Kidney glomerular epithelial cell (primary cell): ENCODE results near the gene R3HCC1L.
"Not testable (repeated sequence)": the region's sequence is repeated elsewhere in the genome, so short reads cannot be mapped to it uniquely, and the experiment has no call there.

Experiments
- DNase-seq: peaks from one replicate; lab custom pipeline; 2025; lab: John Stamatoyannopoulos, UW

Gene R3HCC1L

GRCh38 chr10:98172495-98172894 is 38.0 kb downstream of the R3HCC1L start:
- no peak for DNase-seq

DNA sequence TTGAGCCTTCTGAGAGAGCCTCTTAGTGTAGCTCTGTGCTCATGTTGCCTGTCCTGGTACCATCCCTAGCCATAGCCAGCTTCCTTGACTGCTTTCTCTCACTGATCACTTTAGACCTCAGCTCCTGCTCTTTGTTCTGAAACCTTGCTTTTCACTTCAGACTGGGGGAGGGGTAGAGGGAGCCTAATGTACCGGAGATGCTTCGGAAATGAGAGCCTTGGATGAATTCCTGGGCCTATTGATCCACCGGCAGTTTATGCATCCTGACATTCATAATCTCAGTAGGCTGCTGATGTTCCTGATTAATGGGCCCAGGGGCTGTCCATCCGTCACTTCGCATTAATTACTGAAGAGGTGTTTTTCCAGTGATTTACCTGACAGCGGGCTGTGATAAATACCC is 38.8 kb downstream of the R3HCC1L start:
- no peak for DNase-seq

DNA sequence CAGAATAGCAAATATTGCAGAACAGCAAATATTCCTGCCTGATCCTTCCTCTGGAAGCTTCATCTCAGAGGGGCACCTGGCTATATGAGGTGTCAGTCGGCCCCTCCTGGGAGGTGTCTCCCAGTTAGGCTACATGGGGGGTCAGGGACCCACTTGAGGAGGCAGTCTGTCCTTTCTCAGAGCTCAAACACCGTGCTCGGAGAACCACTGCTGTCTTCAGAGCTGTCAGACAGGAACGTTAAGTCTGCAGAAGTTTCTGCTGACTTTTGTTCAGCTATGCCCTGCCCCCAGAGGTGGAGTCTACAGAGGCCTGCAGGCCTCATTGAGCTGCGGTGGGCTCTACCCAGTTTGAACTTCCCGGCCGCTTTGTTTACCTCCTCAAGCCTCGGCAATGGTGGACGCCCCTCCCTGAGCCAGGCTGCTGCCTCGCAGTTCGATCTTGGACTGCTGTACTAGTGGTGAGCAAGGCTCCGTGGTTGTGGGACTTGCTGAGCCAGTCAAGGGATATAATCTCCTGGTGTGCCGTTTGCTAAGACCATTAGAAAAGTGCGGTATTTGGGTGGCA is 48.0 kb downstream of the R3HCC1L start:
- not testable (repeated sequence) for DNase-seq

DNA sequence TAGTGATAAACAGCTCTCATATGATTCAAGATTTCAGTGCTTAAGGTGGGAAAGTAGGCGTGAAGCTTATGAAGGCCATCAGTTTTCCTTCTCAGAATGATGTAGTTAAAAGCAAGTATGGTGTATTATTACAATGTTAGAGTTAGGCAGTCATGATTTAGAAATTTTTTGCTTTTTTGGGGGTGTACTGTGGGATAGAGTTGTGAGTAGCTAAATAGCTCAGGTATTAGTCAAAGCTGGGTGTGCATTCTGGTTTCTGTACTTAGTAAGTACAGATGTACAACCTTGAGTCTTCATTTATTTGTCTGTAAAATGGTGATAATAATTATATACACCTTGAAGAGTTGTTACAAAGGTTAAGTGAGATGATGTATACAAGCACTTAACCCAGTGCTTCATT is 52.2 kb downstream of the R3HCC1L start:
- no peak for DNase-seq

- not testable (repeated sequence) for DNase-seq
Observed at GRCh38 chr10:98190773-98191172, 56.3 kb downstream of the R3HCC1L start.

DNA sequence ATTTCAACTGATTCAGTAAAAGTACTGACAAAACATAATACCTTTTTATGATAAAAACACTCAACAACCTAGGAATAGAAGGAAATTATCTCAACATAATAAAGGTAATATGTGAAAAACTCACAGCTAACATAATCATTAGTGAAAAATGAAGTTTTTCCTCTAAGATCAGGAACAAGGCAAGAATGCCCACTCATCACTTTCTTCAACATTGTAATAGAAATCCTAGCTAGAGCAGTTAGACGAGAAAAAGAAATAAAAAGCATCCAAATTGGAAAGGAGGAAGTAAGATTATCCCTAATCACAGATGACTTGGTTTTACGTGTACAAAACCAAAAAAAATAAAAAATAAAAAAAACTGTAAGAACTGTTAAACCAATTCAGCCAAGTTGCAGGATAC is 58.6 kb downstream of the R3HCC1L start:
- no peak for DNase-seq

- DNase-seq = no peak
Observed at GRCh38 chr10:98194633-98195032, 60.2 kb downstream of the R3HCC1L start.

DNA sequence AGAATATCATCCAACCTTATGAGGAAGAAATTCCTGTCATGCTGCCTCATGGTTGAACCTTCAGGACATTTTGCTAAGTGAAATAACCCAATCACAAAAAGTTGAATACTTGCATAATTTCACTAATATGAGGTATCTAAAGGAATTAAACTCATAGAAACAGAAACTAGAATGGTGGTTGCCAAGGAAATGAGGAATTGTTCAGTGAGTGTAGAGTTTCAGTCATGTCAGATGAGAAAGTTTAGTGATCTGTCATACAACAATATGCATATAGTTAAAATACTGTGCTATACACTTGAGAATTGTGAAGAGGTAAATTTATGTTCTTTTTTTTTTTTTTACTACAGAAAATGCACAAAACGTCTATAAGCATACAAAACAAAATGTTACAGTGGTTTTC is 60.7 kb downstream of the R3HCC1L start:
- DNase-seq = no peak

DNA sequence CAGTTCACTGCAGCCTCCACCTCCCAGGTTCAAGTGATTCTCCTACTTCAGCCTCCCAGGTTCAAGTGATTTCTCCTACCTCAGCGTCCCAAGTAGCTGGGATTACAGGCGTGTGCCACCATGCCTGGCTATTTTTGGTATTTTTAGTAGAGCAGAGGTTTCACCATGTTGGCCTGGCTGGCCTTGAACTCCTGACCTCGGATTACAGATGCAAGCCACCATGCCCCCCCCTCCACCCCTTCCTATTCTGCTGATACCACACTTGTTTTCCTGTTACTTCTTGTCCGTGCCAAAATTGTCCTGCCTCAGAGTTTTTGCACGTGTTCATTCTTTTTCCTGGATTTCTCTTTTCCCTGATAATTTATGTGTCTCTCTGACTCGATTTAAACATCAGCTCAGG is 62.5 kb downstream of the R3HCC1L start:
- no peak for DNase-seq

DNA sequence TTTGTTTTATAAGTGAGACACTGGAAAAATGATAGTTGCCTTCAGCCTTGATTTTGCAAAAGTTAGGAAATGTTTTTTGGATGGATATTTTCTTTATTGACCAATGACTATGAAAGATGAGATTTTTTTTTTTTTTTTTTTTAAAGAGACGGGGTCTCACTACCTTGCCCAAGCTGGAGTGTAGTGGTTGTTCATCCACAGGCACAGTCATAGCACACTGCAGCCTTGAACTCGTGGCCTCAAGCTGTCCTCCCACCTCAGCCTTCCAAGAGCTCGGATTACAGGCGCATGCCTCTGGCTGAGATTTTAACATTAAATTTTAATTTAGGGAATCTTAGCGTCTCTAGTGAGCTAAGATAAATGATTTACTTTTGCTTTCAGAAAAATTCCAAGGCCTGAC is 67.3 kb downstream of the R3HCC1L start:
- DNase-seq = no peak

DNA sequence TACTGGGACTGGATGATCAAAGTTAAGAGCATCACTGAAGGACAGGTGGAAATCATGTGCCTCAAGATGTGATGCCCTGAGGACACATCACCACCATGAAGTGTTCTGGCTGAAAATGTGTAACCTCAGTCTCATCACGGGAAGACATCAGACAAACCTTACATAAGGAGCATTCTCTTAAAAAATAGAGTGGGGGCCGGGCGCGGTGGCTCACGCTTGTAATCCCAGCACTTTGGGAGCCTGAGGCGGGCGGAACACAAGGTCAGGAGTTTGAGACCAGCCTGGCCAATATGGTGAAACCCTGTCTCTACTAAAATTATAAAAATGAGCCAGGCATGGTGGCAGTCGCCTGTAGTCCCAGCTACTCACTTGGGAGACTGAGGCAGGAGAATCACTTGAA is 67.9 kb downstream of the R3HCC1L start:
- no peak for DNase-seq

GRCh38 chr10:98205351-98205750 is 70.9 kb downstream of the R3HCC1L start:
- DNase-seq = no peak

GRCh38 chr10:98208925-98209324 is 74.5 kb downstream of the R3HCC1L start:
- no peak for DNase-seq

DNA sequence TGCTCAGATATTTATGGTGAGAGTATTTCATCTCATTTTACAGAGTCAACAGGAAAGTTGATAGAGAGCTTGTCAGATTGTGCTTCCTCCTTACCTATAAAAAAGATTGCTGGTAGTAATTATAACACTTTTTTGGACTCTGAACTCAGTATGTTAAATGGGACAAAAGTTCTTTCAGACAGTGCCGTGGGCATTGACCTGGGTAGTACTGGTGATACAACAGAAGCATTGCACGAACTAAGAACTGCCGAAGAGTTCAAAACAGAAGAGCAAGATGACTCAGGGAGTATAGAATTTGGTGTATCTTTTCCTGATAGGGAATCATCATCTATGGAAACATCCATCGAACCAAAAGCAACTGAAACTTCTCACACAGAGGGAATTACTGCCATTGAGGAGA is 75.0 kb downstream of the R3HCC1L start:
- DNase-seq = no peak

GRCh38 chr10:98212196-98212595 is 77.7 kb downstream of the R3HCC1L start:
- DNase-seq = no peak

DNA sequence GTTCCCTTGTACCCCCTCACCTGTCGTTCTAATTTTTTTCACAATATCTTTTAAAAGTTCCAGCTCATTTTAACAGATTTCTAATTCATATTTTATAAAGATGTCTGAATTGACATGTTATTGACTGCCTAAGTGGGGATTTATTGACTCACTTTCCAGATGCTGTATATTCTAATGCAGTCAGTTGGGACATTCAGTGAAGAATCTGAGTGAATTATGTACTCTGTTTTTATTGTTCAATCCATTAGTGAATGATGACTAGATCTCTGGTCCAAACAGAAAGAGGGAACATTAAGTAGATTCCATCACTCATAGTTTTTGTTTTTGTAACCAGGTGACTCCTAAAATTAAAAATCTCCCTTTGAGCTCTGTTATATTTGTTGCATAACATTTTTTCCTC is 79.3 kb downstream of the R3HCC1L start:
- no peak for DNase-seq

DNA sequence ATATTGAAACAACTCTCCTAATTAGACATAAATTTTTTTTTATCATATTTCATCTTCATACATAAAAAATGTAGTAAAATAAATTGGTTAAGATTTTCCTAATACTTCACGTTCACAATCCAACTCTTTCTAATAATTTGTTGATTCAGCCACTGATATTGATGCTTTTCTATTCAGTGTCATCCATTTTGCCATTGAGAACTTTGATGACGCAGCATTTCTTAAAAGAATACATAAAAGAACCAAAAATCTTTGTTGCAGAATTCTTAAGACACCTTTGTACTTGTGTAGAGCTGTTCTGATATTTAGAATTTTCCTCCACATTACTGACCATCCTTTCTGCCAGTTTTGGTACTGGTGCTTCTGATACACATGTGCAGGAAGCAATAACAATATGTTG is 80.9 kb downstream of the R3HCC1L start:
- no peak for DNase-seq

DNA sequence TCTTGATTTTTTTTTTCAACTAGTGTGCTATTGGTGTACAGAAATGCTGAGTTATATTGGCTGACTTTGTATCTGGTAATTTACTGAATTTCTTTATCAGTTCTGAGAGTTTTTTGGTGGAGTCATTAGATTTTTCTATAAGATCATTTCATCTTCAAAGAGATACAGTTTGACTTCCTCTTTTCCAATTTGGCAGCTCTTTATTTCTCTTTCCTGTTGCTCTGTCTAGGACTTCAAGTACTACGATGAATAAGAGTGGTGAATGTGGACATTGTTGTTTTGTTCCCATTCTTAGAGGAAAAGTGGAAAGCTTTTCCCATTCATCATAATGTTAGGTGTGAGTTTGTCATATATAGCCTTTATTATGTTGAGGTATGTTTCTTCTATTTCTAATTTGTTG is 83.3 kb downstream of the R3HCC1L start:
- DNase-seq = no peak

- DNase-seq = no peak
Observed at GRCh38 chr10:98223874-98224273, 89.4 kb downstream of the R3HCC1L start.

DNA sequence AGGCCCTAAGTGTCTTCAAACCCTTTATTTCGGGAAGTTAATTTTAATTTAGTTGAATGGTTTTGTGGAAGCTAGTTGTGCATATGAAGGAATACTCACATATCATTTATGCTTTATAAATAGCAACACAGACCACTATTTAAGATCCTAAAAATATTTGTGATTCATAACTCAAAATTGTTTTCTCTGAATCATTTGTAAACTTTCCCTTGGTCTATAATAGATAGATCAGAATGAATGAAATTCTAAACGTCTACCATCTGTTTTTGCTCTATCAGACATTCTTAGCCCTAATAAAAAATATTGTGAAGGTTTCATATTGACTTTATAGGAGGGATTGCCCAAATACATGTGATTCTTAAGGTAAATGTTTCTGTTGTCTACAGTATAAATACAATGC is 90.1 kb downstream of the R3HCC1L start:
- DNase-seq = no peak

- DNase-seq = no peak
Observed at GRCh38 chr10:98224996-98225395, 90.5 kb downstream of the R3HCC1L start.

- DNase-seq = no peak
Observed at GRCh38 chr10:98226508-98227144, 92.2 kb downstream of the R3HCC1L start.

GRCh38 chr10:98227713-98228112 is 93.3 kb downstream of the R3HCC1L start:
- DNase-seq = not testable (repeated sequence)

DNA sequence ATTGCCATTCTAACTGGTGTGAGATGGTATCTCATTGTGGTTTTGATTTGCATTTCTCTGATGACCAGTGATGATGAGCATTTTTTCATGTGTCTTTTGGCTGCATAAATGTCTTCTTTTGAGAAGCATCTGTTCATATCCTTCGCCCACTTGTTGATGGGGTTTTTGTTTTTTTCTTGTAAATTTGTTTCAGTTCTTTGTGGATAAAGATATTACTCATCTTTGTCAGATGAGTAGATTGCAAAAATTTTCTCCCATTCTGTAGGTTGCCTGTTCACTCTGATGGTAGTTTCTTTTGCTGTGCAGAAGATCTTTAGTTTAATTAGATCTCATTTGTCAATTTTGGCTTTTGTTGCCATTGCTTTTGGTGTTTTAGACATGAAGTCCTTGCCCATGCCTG is 93.8 kb downstream of the R3HCC1L start:
- not testable (repeated sequence) for DNase-seq
